Cardiac fibroblast (primary cell): ENCODE measurements around the gene DNAH11.
A peak's percentile ranks its signal among the peaks of the same experiment; 100 is the strongest.

Experiments used
- DNase-seq, 2 donors: peaks; one replicate each; pipeline versions ENCODE4 v3.0.0 to v3.0.0-alpha.2; 2010; ENCODE audit warnings: low read depth in 2 of 2
- H3K4me3 ChIP-seq, 2 donors: replicated peaks in 1 of 2; 1 replicate in 1 of 2; 2 replicates in 1 of 2; pipeline ENCODE4 v1.5.1; 2011; ENCODE audit warnings: low read depth in 2 of 2, low read length in 2 of 2, mild to moderate bottlenecking in 2 of 2, moderate library complexity in 1 of 2
- CTCF ChIP-seq: IDR thresholded peaks from one replicate; pipeline ENCODE4 v1.5.1; 2011; ENCODE audit warnings: low read depth, mild to moderate bottlenecking, low read length, inconsistent platforms

Gene DNAH11

GRCh38 chr7:21542891-21543527 is at the start of gene DNAH11:
Gene DNAH11, plus strand, starts transcription at chr7:21543039. Its CDS starts 207 bp downstream, at chr7:21543246.
- peak within 1 kb of the TSS; percentile 34 to 60 for H3K4me3 ChIP-seq
- TF ChIP-seq CTCF: peak; percentile 2
- peak; percentile 7 to 26 for DNase-seq

GRCh38 chr7:21495731-21496130 is 47.1 kb upstream of the DNAH11 start:
- no peak for DNase-seq
- TF ChIP-seq CTCF: no peak
- H3K4me3 ChIP-seq: no peak overlapping the region

GRCh38 chr7:21497072-21497471 is 45.8 kb upstream of the DNAH11 start:
- H3K4me3 ChIP-seq: no peak overlapping the region
- no peak for TF ChIP-seq CTCF
- peak in 1 of 2 donors; percentile 64 for DNase-seq

GRCh38 chr7:21500117-21500832 is 42.6 kb upstream of the DNAH11 start:
- DNase-seq: peak in 1 of 2 donors; percentile 8
- no peak for TF ChIP-seq CTCF
- H3K4me3 ChIP-seq: no peak overlapping the region

- TF ChIP-seq CTCF: no peak
- H3K4me3 ChIP-seq: no peak overlapping the region
- no peak for DNase-seq
Measured at GRCh38 chr7:21504021-21504420, 38.8 kb upstream of the DNAH11 start.

- peak; percentile 79 for TF ChIP-seq CTCF
Measured at GRCh38 chr7:21507627-21508343, 35.1 kb upstream of the DNAH11 start.

More at GRCh38 chr7:21507627-21508343, 35.1 kb upstream of the DNAH11 start:
- H3K4me3 ChIP-seq: no peak overlapping the region
- DNase-seq: peak; percentile 57 to 67
